Transverse colon (tissue), 4 donors: ENCODE results near the gene NTF3.

Experiments
- CTCF ChIP-seq, 5 experiments: fragments of 200-600 bp in 3 of 5; fragments of 450-650 bp in 2 of 5; sonication (generic) in 3 of 5; IDR thresholded peaks; 1 replicate in 2 of 5; 2 replicates in 3 of 5; pipeline ENCODE4 v1.5.1; 2016 to 2017; ENCODE audit warnings: antibody characterized with exemption in 5 of 5, inconsistent platforms in 3 of 5, mild to moderate bottlenecking in 2 of 5, moderate library complexity in 1 of 5
- EP300 ChIP-seq: sonication (generic); formaldehyde crosslinking; IDR thresholded peaks from one replicate; pipeline ENCODE4 v1.6.1; 2017; ENCODE audit warnings: antibody characterized with exemption, low read depth
- POLR2A ChIP-seq: fragments of 450-650 bp; IDR thresholded peaks from one replicate; pipeline ENCODE4 v1.6.1; 2016; ENCODE audit warnings: antibody characterized with exemption, mild to moderate bottlenecking, moderate library complexity
- POLR2AphosphoS5 ChIP-seq, 3 donors: sonication (generic); formaldehyde crosslinking; IDR thresholded peaks; one replicate each; pipeline ENCODE4 v1.6.1; 2016; ENCODE audit warnings: antibody characterized with exemption in 3 of 3

GRCh38 chr12:5511644-5512600 is 80.0 kb downstream of the NTF3 start:
- TF ChIP-seq CTCF (IDR thresholded peaks at IDR 0.05) = peak; percentile 35 to 52 (median 50)
- TF ChIP-seq POLR2A = no peak
- TF ChIP-seq POLR2AphosphoS5 (IDR thresholded peaks at IDR 0.05) = no peak
- no peak for TF ChIP-seq EP300
